ENCODE data around the gene MANBA. TPM values are rescaled to one million over a fixed set of nuclear protein-coding genes. Genes with fewer than 3 reads are reported as not detected.
"Not testable (repeated sequence)": the region's sequence is repeated elsewhere in the genome, so short reads cannot be mapped to it uniquely, and the experiment has no call there.

The MANBA gene
- total RNA-seq, 4 donors from 2014 or later = 10.4 to 21.7 (median 15.1) TPM

DNA sequence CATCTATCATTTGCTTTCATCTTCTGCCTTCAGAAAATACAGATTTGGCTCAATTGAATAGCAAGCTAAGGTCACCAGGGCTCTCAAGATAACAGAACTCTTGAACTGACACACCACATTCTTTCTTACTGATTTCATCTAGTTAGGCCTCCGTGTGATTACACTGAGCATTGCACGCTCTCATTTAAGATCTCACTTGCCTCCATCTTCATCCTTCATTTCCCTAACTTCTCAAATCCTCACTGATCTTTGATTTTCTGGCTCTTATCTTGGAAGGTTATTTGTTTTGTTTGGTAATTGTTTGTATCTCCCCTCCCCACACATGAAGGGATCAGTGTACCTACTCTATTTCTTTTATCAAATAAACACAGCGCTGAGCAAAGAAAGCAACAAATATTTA, 47.7 kb downstream of the MANBA start:
- no peaks in the 10 kb centered on the region for H3K9me3 ChIP-seq
- H3K4me1 ChIP-seq = no peaks in the 10 kb centered on the region
- H3K36me3 ChIP-seq = no peaks in the 10 kb centered on the region
- H3K27ac ChIP-seq = no peak overlapping the region
- no peaks in the 10 kb centered on the region for H3K27me3 ChIP-seq
- H3K4me3 ChIP-seq = no peak overlapping the region
- TF ChIP-seq POLR2A (IDR thresholded peaks at IDR 0.05) (no peak), CTCF (IDR thresholded peaks at IDR 0.05) (no peak)
- 63 to 67% methylated on average over 3 of the region's 3 CpGs for WGBS, 2 donors
- DNase-seq = no peak
- intact Hi-C loops (cut with DNase I) = no loop called here

DNA sequence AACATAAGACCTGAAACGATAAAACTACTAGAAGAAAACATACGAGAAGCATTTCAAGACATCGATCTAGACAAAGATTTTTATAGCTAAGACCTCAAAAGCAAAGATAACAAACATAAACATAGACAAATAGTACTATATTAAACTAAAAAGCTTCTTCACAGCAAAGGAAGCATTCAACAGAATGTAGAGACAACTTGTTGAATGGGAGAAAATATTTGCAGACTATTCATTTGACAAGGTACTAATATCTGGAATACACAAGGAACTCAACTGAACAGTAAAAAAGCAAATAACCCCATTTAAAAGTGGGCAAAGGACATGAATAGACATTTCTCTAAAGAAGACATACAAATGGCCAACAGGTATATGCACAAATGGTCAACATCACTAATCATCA, 49.8 kb downstream of the MANBA start:
- no peak overlapping the region for H3K4me3 ChIP-seq
- intact Hi-C loops (cut with DNase I) = no loop called here
- no peaks in the 10 kb centered on the region for H3K9me3 ChIP-seq
- no peak for TF ChIP-seq CTCF (IDR thresholded peaks at IDR 0.05)
- no peak for TF ChIP-seq POLR2A (IDR thresholded peaks at IDR 0.05)
- H3K27me3 ChIP-seq = no peaks in the 10 kb centered on the region
- no peak overlapping the region for H3K27ac ChIP-seq
- 90% methylated on average over 3 of the region's 3 CpGs for WGBS, 2 donors
- H3K4me1 ChIP-seq = no peaks in the 10 kb centered on the region
- peaks cover 0 to 3% (median 0%) of the 10 kb centered on the region in 3 donors for H3K36me3 ChIP-seq
- DNase-seq = no peak

GRCh38 chr4:102709060-102709459, 51.7 kb downstream of the MANBA start:
- DNase-seq; H3K9me3 ChIP-seq; H3K27me3 ChIP-seq; H3K4me1 ChIP-seq; H3K27ac ChIP-seq; intact Hi-C loops (cut with DNase I); H3K36me3 ChIP-seq; H3K4me3 ChIP-seq: not testable (repeated sequence)
- 95 to 100% methylated on average over 1 of the region's 1 CpG for WGBS, 2 donors

DNA sequence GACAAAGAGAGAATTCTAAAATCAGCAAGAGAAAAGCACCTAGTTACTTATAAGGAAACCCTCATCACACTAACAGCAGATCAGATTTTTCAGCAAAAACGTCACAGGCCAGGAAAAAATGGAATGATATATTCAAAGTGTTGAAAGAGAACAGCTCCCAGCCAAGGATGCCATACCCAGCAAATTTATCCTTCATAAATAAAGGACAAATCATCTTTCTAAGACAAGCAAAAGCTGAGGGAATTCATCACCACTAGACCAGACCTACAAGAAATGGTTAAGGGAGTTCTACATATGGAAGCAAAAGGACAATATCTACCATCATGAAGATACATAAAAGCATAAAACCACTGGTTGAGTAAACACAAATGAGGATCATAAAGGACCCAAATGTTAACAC, 53.6 kb downstream of the MANBA start:
- TF ChIP-seq CTCF (IDR thresholded peaks at IDR 0.05) = no peak
- Histone ChIP-seq H3K4me3 (no peak overlapping the region), H3K4me1 (no peaks in the 10 kb centered on the region), H3K36me3 (peaks cover 0 to 3% (median 0%) of the 10 kb centered on the region in 3 donors), H3K27ac (no peak overlapping the region), H3K27me3 (no peaks in the 10 kb centered on the region), H3K9me3 (no peaks in the 10 kb centered on the region)
- intact Hi-C loops (cut with DNase I) = no loop called here
- WGBS, 2 donors = 81 to 95% methylated on average over 1 of the region's 1 CpG
- no peak for DNase-seq

GRCh38 chr4:102705391-102705935, 55.3 kb downstream of the MANBA start:
- intact Hi-C loops (cut with DNase I) = no loop called here
- Histone ChIP-seq H3K4me1 (no peaks in the 10 kb centered on the region), H3K36me3 (peaks cover 0 to 3% (median 0%) of the 10 kb centered on the region in 3 donors), H3K9me3 (no peaks in the 10 kb centered on the region), H3K27me3 (no peaks in the 10 kb centered on the region), H3K4me3 (no peak overlapping the region), H3K27ac (no peak overlapping the region)
- no peak for TF ChIP-seq POLR2A (IDR thresholded peaks at IDR 0.05)
- no peak for TF ChIP-seq CTCF (IDR thresholded peaks at IDR 0.05)
- no peak for DNase-seq
- 100% methylated on average over 1 of the region's 1 CpG; no CpG with 5 or more reads in 1 of the 2 donors for WGBS, 2 donors

- 75 to 78% methylated on average over 3 of the region's 3 CpGs for WGBS, 2 donors
- DNase-seq = no peak
Measured at GRCh38 chr4:102696758-102697157, 64.0 kb downstream of the MANBA start.

More at GRCh38 chr4:102696758-102697157, 64.0 kb downstream of the MANBA start:
- intact Hi-C loops (cut with DNase I) = no loop called here
- Histone ChIP-seq H3K9me3 (no peaks in the 10 kb centered on the region), H3K27me3 (no peaks in the 10 kb centered on the region), H3K4me1 (no peaks in the 10 kb centered on the region), H3K36me3 (peaks cover 0 to 4% (median 0%) of the 10 kb centered on the region in 3 donors), H3K27ac (no peak overlapping the region), H3K4me3 (no peak overlapping the region)
- TF ChIP-seq CTCF (IDR thresholded peaks at IDR 0.05) = no peak
- no peak for TF ChIP-seq POLR2A (IDR thresholded peaks at IDR 0.05)

Measured in esophagus squamous epithelium (tissue), 5 donors.